ENCODE results near the gene AFF1.

The AFF1 gene

DNA sequence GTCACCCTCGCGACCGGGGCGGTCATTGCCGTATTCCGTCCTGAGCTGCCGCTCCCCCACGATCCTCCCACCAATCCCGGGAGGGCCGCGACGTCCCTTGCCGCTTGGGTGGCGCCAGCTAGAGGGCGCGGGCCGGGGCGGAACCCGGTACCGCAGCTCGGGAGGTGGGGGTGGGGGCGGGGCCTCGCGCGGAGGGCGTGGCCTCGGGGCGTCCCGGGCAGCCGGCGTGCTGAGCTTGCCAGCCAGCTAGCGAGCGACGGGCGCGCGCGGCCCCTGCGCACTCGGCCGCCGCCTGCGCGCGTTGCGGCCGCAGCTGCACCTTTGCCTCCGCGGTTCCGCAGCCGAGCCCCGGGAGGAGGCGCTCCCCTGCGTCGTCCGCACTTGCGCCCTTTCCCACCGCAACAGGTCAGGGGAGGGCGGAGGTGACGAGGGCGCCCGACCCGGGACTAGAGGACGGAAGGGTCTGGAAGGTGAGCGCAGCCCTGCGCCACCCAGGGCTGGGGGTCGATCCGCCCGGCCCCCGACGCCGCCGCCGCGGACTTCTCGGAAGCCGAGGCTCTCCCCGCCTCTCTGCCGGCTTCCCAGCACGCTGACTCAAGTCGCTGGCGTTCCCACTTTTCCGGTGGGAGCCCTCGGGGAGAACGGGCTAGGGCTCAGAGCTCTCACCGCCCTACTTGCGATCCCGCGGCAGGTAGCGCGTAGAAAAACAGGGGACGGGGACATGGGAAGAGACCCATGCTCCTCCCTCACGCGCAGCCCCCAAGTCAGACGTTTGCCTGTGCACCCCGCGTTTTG, at the start of gene AFF1:
Gene AFF1, plus strand, starts transcription at position 241 of the 795 bp plus-strand sequence. CDS start 13,523 bp downstream, outside the sequence.
- TF ChIP-seq POLR2A (IDR thresholded peaks at IDR 0.05; ENCODE audit: low read depth, low read length) = peak; percentile 90
- DNase-seq (ENCODE audit: insufficient read length, low spot score) = peak; percentile 51
- peak; percentile 11 for FAIRE-seq

DNA sequence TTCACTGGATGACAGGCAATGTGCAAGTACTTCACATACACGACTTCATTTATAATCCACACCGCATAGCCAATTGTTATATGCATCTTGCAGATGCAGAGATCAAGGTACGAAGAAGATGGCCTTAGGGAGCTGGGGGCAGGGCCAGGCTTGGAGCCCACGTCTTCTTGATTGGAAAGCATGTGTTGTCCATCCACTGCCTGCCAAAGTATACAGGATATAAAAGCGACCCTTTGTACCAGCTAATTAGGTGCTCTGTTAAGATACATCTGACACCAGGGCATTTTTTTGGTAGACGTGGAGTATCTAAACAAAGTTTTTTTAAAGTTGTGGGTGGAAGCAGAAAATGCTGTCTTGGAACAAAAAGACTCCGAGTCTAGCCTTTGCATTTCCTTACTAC, 44.0 kb upstream of the AFF1 start:
- DNase-seq (ENCODE audit: insufficient read length, low spot score) (no peak), FAIRE-seq (no peak)
- no peak for TF ChIP-seq POLR2A (IDR thresholded peaks at IDR 0.05; ENCODE audit: low read depth, low read length)

- DNase-seq (ENCODE audit: insufficient read length, low spot score) = peak; percentile 37
- peak; percentile 36 for FAIRE-seq
- TF ChIP-seq POLR2A (IDR thresholded peaks at IDR 0.05; ENCODE audit: low read depth, low read length) = no peak
These were observed 42.8 kb upstream of the AFF1 start, which contains the start of gene C4orf36 for GRCh38 chr4:86891762-86892635. TSS of gene C4orf36 (minus strand) at chr4:86892422. CDS start at chr4:86891520, 902 bp downstream.

DNA sequence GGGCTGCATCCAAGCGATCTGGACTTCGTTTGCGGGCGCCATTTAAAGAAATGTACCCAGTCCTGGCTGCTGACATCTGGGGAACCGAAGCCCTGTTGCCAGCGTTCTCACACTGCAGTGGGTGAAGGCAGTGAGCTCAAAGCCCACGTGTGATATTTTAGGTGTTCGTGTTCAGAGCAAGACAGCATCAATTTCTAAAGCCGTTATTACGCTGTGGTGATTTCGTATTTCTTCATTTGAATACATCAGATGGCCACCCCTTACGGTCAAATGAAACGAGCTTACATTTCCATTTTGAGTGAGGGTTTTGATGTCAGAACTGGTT, 42.2 kb upstream of the AFF1 start:
- TF ChIP-seq POLR2A (IDR thresholded peaks at IDR 0.05; ENCODE audit: low read depth, low read length) = no peak
- no peak for DNase-seq (ENCODE audit: insufficient read length, low spot score)
- FAIRE-seq = no peak

DNA sequence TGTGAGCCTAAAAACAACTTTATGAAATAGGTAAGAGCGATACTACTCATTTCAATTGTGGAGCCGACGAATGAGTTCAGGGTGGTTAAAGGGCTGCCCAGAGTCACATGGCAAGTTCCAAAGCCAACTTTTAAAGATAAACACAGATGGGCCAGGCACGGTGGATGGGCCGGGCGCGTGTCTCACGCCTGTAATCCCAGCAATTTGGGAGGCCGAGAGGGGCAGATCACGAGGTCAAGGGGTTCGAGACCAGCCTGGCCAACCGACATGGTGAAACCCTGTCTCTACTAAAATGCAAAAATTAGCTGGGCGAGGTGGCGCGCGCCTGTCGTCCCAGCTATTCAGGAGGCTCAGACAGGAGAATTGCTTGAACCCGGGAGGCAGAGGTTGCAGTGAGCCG, 41.7 kb upstream of the AFF1 start:
- DNase-seq (ENCODE audit: insufficient read length, low spot score) (no peak), FAIRE-seq (no peak)
- no peak for TF ChIP-seq POLR2A (IDR thresholded peaks at IDR 0.05; ENCODE audit: low read depth, low read length)

GRCh38 chr4:86894455-86894854, 40.4 kb upstream of the AFF1 start:
- DNase-seq (ENCODE audit: insufficient read length, low spot score) (no peak), FAIRE-seq (no peak)
- no peak for TF ChIP-seq POLR2A (IDR thresholded peaks at IDR 0.05; ENCODE audit: low read depth, low read length)

- no peak for DNase-seq (ENCODE audit: insufficient read length, low spot score)
- peak; percentile 20 for FAIRE-seq
- no peak for TF ChIP-seq POLR2A (IDR thresholded peaks at IDR 0.05; ENCODE audit: low read depth, low read length)
These were observed 38.9 kb upstream of the AFF1 start for GRCh38 chr4:86895692-86896488.

GRCh38 chr4:86896596-86896995, 38.2 kb upstream of the AFF1 start:
- TF ChIP-seq POLR2A (IDR thresholded peaks at IDR 0.05; ENCODE audit: low read depth, low read length) = no peak
- FAIRE-seq (no peak), DNase-seq (ENCODE audit: insufficient read length, low spot score) (no peak)

DNA sequence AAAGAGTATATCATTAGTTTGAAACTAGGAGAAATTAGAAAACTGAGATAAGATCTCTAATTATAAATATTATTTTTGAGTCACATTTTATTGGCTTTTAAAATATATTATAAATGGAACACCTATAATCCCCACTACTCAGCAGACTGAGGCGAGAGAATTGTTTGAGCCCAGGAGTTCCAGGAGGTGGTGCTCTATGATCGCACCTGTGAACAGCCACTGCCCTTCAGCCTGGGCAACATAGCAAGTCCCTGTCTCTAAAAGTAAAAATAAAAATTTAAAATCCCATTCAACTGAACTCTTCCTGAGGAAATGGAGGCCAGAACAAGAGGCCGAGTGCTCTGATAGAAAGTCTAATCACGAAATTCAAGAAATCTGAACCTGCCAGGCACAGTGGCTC, 36.2 kb upstream of the AFF1 start:
- no peak for DNase-seq (ENCODE audit: insufficient read length, low spot score)
- FAIRE-seq = no peak
- no peak for TF ChIP-seq POLR2A (IDR thresholded peaks at IDR 0.05; ENCODE audit: low read depth, low read length)

DNA sequence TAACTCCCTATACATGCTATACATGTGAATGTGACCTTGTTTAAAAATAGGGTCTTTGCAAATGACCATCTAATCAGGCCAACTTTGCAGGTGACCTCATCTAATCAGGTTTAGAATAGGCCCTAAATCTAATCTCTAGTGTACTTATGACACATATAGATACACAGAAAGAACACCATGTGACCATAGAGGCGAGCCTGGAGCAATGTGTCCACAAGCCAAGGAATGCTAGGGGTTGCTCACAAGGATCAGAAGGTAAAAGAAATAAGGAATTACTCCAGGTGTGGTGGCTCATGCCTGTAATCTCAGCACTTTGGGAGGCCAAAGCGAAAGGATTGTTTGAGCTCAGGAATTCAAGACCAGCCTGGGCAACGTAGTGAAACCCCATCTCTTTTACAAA, 32.9 kb upstream of the AFF1 start:
- DNase-seq (ENCODE audit: insufficient read length, low spot score) (no peak), FAIRE-seq (no peak)
- TF ChIP-seq POLR2A (IDR thresholded peaks at IDR 0.05; ENCODE audit: low read depth, low read length) = no peak

- no peak for FAIRE-seq
- DNase-seq (ENCODE audit: insufficient read length, low spot score) = no peak
- no peak for TF ChIP-seq POLR2A (IDR thresholded peaks at IDR 0.05; ENCODE audit: low read depth, low read length)
These were observed 26.6 kb upstream of the AFF1 start for GRCh38 chr4:86908251-86908657.

GRCh38 chr4:86909546-86910295, 25.1 kb upstream of the AFF1 start:
- no peak for DNase-seq (ENCODE audit: insufficient read length, low spot score)
- TF ChIP-seq POLR2A (IDR thresholded peaks at IDR 0.05; ENCODE audit: low read depth, low read length) = no peak
- no peak for FAIRE-seq

- no peak for TF ChIP-seq POLR2A (IDR thresholded peaks at IDR 0.05; ENCODE audit: low read depth, low read length)
- DNase-seq (ENCODE audit: insufficient read length, low spot score) (no peak), FAIRE-seq (no peak)
These were observed 24.4 kb upstream of the AFF1 start for GRCh38 chr4:86910369-86910768.

All from H54 (cell line).